HEK293 (cell line): Measurements from ENCODE around the gene TEX50.

ENCODE experiments used
- CTCF ChIA-PET: fragments of 350-600 bp; formaldehyde crosslinking; extraction: SDS; loops from one replicate; lab custom pipeline; 2021; ENCODE audit warnings: antibody characterized with exemption; lab: Yijun Ruan, JAX
- POLR2A ChIA-PET: fragments of 300-600 bp; formaldehyde crosslinking; extraction: SDS; loops from one replicate; lab custom pipeline; 2020; ENCODE audit warnings: antibody characterized with exemption, inconsistent platforms; lab: Yijun Ruan, JAX
- H3K27ac ChIP-seq: fragments of 200-500 bp; sonication (Bioruptor generic); 2 replicates; pipeline ENCODE4 v1.5.1; 2014; ENCODE audit warnings: low read depth, low read length, control low read depth, inconsistent platforms; ENCODE audit errors: extremely low read depth
- H3K36me3 ChIP-seq, 2 experiments: fragments of 200-500 bp in 1 of 2; sonication (Bioruptor generic) in 1 of 2; 1 replicate in 1 of 2; 2 replicates in 1 of 2; pipeline ENCODE4 v1.5.1; 2014 to 2017; ENCODE audit warnings: inconsistent platforms in 2 of 2, low read length in 2 of 2; ENCODE audit not compliant: control insufficient read depth in 2 of 2, insufficient read depth in 1 of 2
- H3K4me1 ChIP-seq: fragments of 200-500 bp; sonication (Bioruptor generic); 2 replicates; pipeline ENCODE4 v1.5.1; 2014; ENCODE audit warnings: mild to moderate bottlenecking, low read length, inconsistent platforms; ENCODE audit not compliant: control insufficient read depth, insufficient read depth
- H3K4me3 ChIP-seq: 2 replicates; pipeline ENCODE4 v1.5.1; 2011; ENCODE audit warnings: low read depth, mild to moderate bottlenecking, control low read depth, low read length, moderate library complexity
- H3K9me3 ChIP-seq: fragments of 200-500 bp; sonication (Bioruptor generic); 2 replicates; pipeline ENCODE4 v1.5.1; 2014; ENCODE audit warnings: low read depth, low read length, inconsistent platforms; ENCODE audit not compliant: control insufficient read depth, insufficient read depth
- ATF2 ChIP-seq: fragments of 450-650 bp; formaldehyde crosslinking; IDR thresholded peaks from 2 replicates; pipeline ENCODE4 v1.5.1; 2016; ENCODE audit warnings: missing biosample characterization, missing genetic modification characterization, low read depth
- BCL11B ChIP-seq: fragments of 450-650 bp; formaldehyde crosslinking; IDR thresholded peaks from 2 replicates; pipeline ENCODE4 v1.5.1; 2016; ENCODE audit warnings: low read depth, missing biosample characterization, missing genetic modification characterization
- HIC1 ChIP-seq: fragments of 450-650 bp; formaldehyde crosslinking; IDR thresholded peaks from 2 replicates; pipeline ENCODE4 v1.5.1; 2016; ENCODE audit warnings: missing biosample characterization, missing genetic modification characterization
- KLF16 ChIP-seq: fragments of 450-650 bp; formaldehyde crosslinking; IDR thresholded peaks from 2 replicates; pipeline ENCODE4 v1.5.1; 2017; ENCODE audit warnings: missing biosample characterization, missing genetic modification characterization
- SCRT1 ChIP-seq: fragments of 450-650 bp; formaldehyde crosslinking; IDR thresholded peaks from 2 replicates; pipeline ENCODE4 v1.5.1; 2016; ENCODE audit warnings: missing biosample characterization, missing genetic modification characterization, borderline replicate concordance
- SCRT2 ChIP-seq: fragments of 450-650 bp; formaldehyde crosslinking; IDR thresholded peaks from 2 replicates; pipeline ENCODE4 v1.5.1; 2016; ENCODE audit warnings: missing biosample characterization, missing genetic modification characterization
- SP2 ChIP-seq: fragments of 450-650 bp; formaldehyde crosslinking; IDR thresholded peaks from 2 replicates; pipeline ENCODE4 v1.5.1; 2016; ENCODE audit warnings: missing biosample characterization, missing genetic modification characterization
- TCF7L2 ChIP-seq: IDR thresholded peaks from 2 replicates; pipeline ENCODE4 v1.6.1; 2011; ENCODE audit warnings: low read depth, mild to moderate bottlenecking, inconsistent platforms, low read length, moderate library complexity, borderline replicate concordance
- ZBTB10 ChIP-seq: fragments of 450-650 bp; formaldehyde crosslinking; IDR thresholded peaks from 2 replicates; pipeline ENCODE4 v1.5.1; 2016; ENCODE audit warnings: missing biosample characterization, missing genetic modification characterization
- ZBTB17 ChIP-seq: fragments of 450-650 bp; formaldehyde crosslinking; IDR thresholded peaks from 2 replicates; pipeline ENCODE4 v1.5.1; 2016; ENCODE audit warnings: missing biosample characterization, missing genetic modification characterization
- ZBTB7A ChIP-seq: fragments of 450-650 bp; formaldehyde crosslinking; IDR thresholded peaks from 2 replicates; pipeline ENCODE4 v1.5.1; 2016; ENCODE audit warnings: low read depth, missing biosample characterization, missing genetic modification characterization
- ZFHX2 ChIP-seq: fragments of 450-650 bp; formaldehyde crosslinking; conservative IDR thresholded peaks from 2 replicates; pipeline ENCODE4 v1.5.1; 2016; ENCODE audit warnings: missing biosample characterization, missing genetic modification characterization
- ZNF140 ChIP-seq: fragments of 450-650 bp; formaldehyde crosslinking; IDR thresholded peaks from 2 replicates; pipeline ENCODE4 v1.5.1; 2016; ENCODE audit warnings: missing biosample characterization, missing genetic modification characterization
- ZNF157 ChIP-seq: fragments of 450-650 bp; formaldehyde crosslinking; IDR thresholded peaks from 2 replicates; pipeline ENCODE4 v1.5.1; 2016; ENCODE audit warnings: missing biosample characterization, missing genetic modification characterization
- ZNF391 ChIP-seq: fragments of 450-650 bp; formaldehyde crosslinking; IDR thresholded peaks from 2 replicates; pipeline ENCODE4 v1.5.1; 2016; ENCODE audit warnings: low read depth, missing biosample characterization, missing genetic modification characterization, borderline replicate concordance
- ZNF404 ChIP-seq: fragments of 450-650 bp; formaldehyde crosslinking; IDR thresholded peaks from 2 replicates; pipeline ENCODE4 v1.5.1; 2017; ENCODE audit warnings: missing biosample characterization, missing genetic modification characterization
- ZNF416 ChIP-seq: fragments of 450-650 bp; formaldehyde crosslinking; IDR thresholded peaks from 2 replicates; pipeline ENCODE4 v1.5.1; 2016; ENCODE audit warnings: missing biosample characterization, missing genetic modification characterization
- ZNF555 ChIP-seq: fragments of 450-650 bp; formaldehyde crosslinking; conservative IDR thresholded peaks from 2 replicates; pipeline ENCODE4 v1.5.1; 2017; ENCODE audit warnings: missing biosample characterization, mild to moderate bottlenecking, missing genetic modification characterization, inconsistent platforms
- ZNF560 ChIP-seq: fragments of 450-650 bp; formaldehyde crosslinking; IDR thresholded peaks from 2 replicates; pipeline ENCODE4 v1.5.1; 2017; ENCODE audit warnings: missing biosample characterization, missing genetic modification characterization, borderline replicate concordance
- ZNF701 ChIP-seq: fragments of 450-650 bp; formaldehyde crosslinking; IDR thresholded peaks from 2 replicates; pipeline ENCODE4 v1.5.1; 2016; ENCODE audit warnings: missing biosample characterization, missing genetic modification characterization
- ZNF76 ChIP-seq: fragments of 450-650 bp; formaldehyde crosslinking; IDR thresholded peaks from 2 replicates; pipeline ENCODE4; 2016; ENCODE audit warnings: low read depth, missing biosample characterization, missing genetic modification characterization, borderline replicate concordance
- ZNF776 ChIP-seq: fragments of 450-650 bp; formaldehyde crosslinking; IDR thresholded peaks from 2 replicates; pipeline ENCODE4 v1.5.0; 2017; ENCODE audit warnings: missing biosample characterization, missing genetic modification characterization, borderline replicate concordance
- ZNF837 ChIP-seq: fragments of 450-650 bp; formaldehyde crosslinking; IDR thresholded peaks from 2 replicates; pipeline ENCODE4 v1.5.1; 2016; ENCODE audit warnings: missing biosample characterization, missing genetic modification characterization
- ZSCAN4 ChIP-seq: fragments of 450-650 bp; formaldehyde crosslinking; IDR thresholded peaks from 2 replicates; pipeline ENCODE4 v1.5.1; 2017; ENCODE audit warnings: missing biosample characterization, missing genetic modification characterization
- TF ChIP-seq, protein P1 (sequence below): fragments of 450-650 bp; formaldehyde crosslinking; IDR thresholded peaks from 2 replicates; pipeline ENCODE4 v1.5.1; 2016; ENCODE audit warnings: missing biosample characterization, missing genetic modification characterization
- TF ChIP-seq, protein P2 (sequence below): fragments of 450-650 bp; formaldehyde crosslinking; IDR thresholded peaks from 2 replicates; pipeline ENCODE4 v1.5.1; 2016; ENCODE audit warnings: missing biosample characterization, missing genetic modification characterization

Gene TEX50

GRCh38 chr1:173608503-173609216 is 26.5 kb upstream of the TEX50 start:
- Histone ChIP-seq H3K9me3 (no peaks in the 10 kb centered on the region), H3K36me3 (no peaks in the 10 kb centered on the region), H3K4me1 (no peaks in the 10 kb centered on the region), H3K27ac (no peak overlapping the region), H3K4me3 (no peak overlapping the region)
- ChIA-PET CTCF (no interaction called here), POLR2A (no interaction called here)
- TF ChIP-seq ZNF776 (no peak), ZSCAN4 (tag by site-specific recombination) (no peak), KLF16 (tag by site-specific recombination) (no peak), ZNF140 (tag by site-specific recombination) (no peak), ZBTB7A (tag by site-specific recombination) (no peak), SP2 (tag by site-specific recombination) (no peak), ZBTB17 (tag by site-specific recombination) (no peak), ZNF416 (tag by site-specific recombination) (no peak), ZNF701 (tag by site-specific recombination) (no peak), ZNF157 (tag by site-specific recombination) (no peak), BCL11B (tag by site-specific recombination) (no peak), ZNF76 (no peak), ZFHX2 (tag by site-specific recombination) (peak; percentile 67), ZNF560 (tag by site-specific recombination) (no peak), SCRT2 (tag by site-specific recombination) (0 out of 2 replicates have a peak, but pooled peaks have one; percentile 19), ZNF837 (no peak), TCF7L2 (no peak), ZNF404 (tag by site-specific recombination) (no peak), ATF2 (tag by site-specific recombination) (no peak), ZNF555 (tag by site-specific recombination) (no peak), ZNF391 (tag by site-specific recombination) (no peak), SCRT1 (no peak), HIC1 (tag by site-specific recombination) (no peak), ZBTB10 (no peak)
- TF ChIP-seq, protein P1, sequence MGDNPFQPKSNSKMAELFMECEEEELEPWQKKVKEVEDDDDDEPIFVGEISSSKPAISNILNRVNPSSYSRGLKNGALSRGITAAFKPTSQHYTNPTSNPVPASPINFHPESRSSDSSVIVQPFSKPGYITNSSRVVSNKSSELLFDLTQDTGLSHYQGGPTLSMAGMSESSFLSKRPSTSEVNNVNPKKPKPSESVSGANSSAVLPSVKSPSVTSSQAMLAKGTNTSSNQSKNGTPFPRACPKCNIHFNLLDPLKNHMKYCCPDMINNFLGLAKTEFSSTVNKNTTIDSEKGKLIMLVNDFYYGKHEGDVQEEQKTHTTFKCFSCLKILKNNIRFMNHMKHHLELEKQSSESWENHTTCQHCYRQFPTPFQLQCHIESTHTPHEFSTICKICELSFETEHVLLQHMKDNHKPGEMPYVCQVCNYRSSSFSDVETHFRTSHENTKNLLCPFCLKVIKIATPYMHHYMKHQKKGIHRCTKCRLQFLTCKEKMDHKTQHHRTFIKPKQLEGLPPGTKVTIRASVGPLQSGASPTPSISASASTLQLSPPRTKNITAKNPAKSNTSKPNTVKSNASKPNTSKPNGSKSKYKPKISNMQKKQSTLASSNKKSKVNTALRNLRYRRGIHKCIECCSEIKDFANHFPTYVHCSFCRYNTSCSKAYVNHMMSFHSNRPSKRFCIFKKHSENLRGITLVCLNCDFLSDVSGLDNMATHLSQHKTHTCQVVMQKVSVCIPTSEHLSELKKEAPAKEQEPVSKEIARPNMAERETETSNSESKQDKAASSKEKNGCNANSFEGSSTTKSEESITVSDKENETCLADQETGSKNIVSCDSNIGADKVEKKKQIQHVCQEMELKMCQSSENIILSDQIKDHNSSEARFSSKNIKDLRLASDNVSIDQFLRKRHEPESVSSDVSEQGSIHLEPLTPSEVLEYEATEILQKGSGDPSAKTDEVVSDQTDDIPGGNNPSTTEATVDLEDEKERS: no peak
- TF ChIP-seq, protein P2, sequence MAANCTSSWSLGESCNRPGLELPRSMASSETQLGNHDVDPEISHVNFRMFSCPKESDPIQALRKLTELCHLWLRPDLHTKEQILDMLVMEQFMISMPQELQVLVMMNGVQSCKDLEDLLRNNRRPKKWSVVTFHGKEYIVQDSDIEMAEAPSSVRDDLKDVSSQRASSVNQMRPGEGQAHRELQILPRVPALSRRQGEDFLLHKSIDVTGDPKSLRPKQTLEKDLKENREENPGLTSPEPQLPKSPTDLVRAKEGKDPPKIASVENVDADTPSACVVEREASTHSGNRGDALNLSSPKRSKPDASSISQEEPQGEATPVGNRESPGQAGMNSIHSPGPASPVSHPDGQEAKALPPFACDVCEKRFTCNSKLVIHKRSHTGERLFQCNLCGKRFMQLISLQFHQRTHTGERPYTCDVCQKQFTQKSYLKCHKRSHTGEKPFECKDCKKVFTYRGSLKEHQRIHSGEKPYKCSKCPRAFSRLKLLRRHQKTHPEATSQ (tag by site-specific recombination): no peak
